Memory B cell (primary cell): ENCODE measurements around the gene DTNB.

Experiments used
- ATAC-seq: fragments of 150-1000 bp; cut with Tn5 transposase; 2 replicates; pipeline ENCODE4 v1.10.0; 2021; ENCODE audit warnings: low read depth, mild to moderate bottlenecking, moderate library complexity
- DNase-seq, 2 donors: peaks; one replicate each; pipeline ENCODE4 v3.0.0; 2022; ENCODE audit warnings: low spot score in 2 of 2
- H3K27ac Mint-ChIP-seq: one replicate; pipeline ENCODE4 v1.8.0; 2022; ENCODE audit warnings: mild to moderate bottlenecking, moderate library complexity, mixed read lengths
- H3K27me3 Mint-ChIP-seq: one replicate; pipeline ENCODE4 v1.8.0; 2022; ENCODE audit warnings: mixed read lengths
- H3K36me3 Mint-ChIP-seq: one replicate; pipeline ENCODE4 v1.8.0; 2022; ENCODE audit warnings: mild to moderate bottlenecking, mixed read lengths
- H3K4me1 Mint-ChIP-seq: one replicate; pipeline ENCODE4 v1.8.0; 2022; ENCODE audit warnings: mixed read lengths
- H3K4me3 Mint-ChIP-seq: one replicate; pipeline ENCODE4 v1.8.0; 2022; ENCODE audit warnings: mild to moderate bottlenecking, moderate library complexity, mixed read lengths
- H3K9me3 Mint-ChIP-seq: one replicate; pipeline ENCODE4 v1.8.0; 2022; ENCODE audit warnings: mixed read lengths

Gene DTNB

DNA sequence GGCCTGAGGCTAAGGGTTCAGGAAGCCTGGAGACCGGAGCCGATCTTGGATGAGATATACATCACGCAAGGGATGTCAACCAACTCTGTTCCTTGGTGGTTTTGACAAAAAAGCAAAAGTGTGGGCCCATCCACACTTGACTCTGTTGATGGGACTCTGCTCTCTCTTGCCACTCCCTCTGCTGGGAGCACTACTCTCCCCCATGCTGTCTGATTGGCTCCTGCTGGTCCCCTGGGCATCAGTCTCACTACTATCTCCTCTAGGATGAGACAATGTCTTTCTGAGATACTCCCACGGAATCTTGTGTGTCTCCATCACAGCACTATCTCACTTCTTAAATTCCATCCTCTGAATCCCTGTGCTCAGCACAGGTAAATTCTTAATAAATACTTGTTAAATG is 274.8 kb downstream of the DTNB start:
- peaks cover 45% of the 10 kb centered on the region for H3K4me1 Mint-ChIP-seq
- H3K36me3 Mint-ChIP-seq: no peaks in the 10 kb centered on the region
- H3K4me3 Mint-ChIP-seq: no peak overlapping the region
- H3K9me3 Mint-ChIP-seq: no peaks in the 10 kb centered on the region
- no peak overlapping the region for H3K27ac Mint-ChIP-seq
- ATAC-seq (no peak), DNase-seq (no peak)
- no peaks in the 10 kb centered on the region for H3K27me3 Mint-ChIP-seq

DNA sequence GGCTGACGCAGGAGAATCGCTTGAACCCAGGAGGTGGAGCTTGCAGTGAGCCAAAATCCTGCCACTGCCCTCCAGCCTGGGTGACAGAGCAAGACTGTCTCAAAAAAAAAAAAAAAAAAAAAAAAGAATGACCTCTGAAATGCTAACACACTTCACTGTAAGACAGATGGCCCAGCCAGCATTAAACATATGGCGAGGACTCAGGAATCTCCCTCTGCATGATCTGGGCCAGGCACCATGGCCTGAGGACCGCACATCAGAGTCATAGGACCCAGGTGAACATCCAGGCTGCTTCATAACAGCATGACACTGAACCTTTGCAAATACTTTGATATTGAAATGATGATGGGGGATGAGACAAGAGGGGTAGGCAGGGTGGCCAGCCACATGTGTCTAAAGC is 275.6 kb downstream of the DTNB start:
- no peak for DNase-seq
- H3K4me1 Mint-ChIP-seq: peaks cover 38% of the 10 kb centered on the region
- no peak for ATAC-seq
- H3K27me3 Mint-ChIP-seq: no peaks in the 10 kb centered on the region
- H3K36me3 Mint-ChIP-seq: no peaks in the 10 kb centered on the region
- H3K4me3 Mint-ChIP-seq: no peak overlapping the region
- H3K9me3 Mint-ChIP-seq: no peaks in the 10 kb centered on the region
- H3K27ac Mint-ChIP-seq: no peak overlapping the region

DNA sequence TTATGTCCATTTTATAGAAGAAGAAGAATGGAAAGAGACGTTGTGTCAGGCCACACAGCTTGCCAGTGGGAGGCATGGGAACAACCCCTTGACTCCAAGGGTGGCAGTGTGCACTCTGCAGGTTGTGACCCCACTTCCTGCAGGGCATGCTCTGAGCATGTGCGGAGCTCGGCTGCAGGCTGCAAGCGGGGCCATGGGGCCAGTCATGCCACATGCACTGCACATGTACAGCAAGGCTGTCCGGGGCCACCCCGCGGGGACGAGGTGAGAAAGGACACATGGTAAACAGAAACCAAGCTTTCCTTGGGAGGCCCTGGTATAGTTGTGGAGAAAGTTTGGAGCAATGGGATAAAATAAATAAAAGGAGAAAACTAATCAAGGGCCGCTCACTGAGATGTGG is 284.2 kb downstream of the DTNB start:
- peak overlapping the region; percentile 89 for H3K27ac Mint-ChIP-seq

DNA sequence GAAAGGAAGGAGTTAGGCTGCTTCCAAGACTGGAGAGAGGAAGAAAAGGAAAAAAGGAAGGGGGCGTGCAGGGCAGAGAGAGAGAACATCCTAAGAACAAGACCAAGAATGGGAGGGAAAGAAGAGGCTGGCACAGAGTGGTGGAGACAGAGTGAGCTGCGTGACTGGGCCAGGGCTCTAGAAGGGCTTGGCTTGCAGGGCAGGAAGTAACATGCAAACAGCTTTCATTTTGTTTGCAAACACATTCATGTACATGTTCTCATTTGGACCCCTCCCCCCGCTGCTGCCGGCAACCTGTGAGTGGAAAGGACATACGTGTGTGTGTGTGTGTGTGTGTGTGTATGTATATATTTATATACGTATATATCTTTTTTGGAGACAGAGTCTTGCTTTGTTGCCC is 284.9 kb downstream of the DTNB start:
- peaks cover 27% of the 10 kb centered on the region for H3K4me1 Mint-ChIP-seq
- no peaks in the 10 kb centered on the region for H3K27me3 Mint-ChIP-seq
- peak; percentile 96 for ATAC-seq
- no peak for DNase-seq
- H3K9me3 Mint-ChIP-seq: no peaks in the 10 kb centered on the region
- H3K36me3 Mint-ChIP-seq: peaks cover 14% of the 10 kb centered on the region
- H3K27ac Mint-ChIP-seq: peak overlapping the region; percentile 89
- peak overlapping the region; percentile 67 for H3K4me3 Mint-ChIP-seq

More for the DNA sequence above, 284.2 kb downstream of the DTNB start:
- Mint-ChIP-seq H3K27me3 (no peaks in the 10 kb centered on the region), H3K36me3 (peaks cover 14% of the 10 kb centered on the region), H3K4me3 (no peak overlapping the region), H3K4me1 (peaks cover 30% of the 10 kb centered on the region), H3K9me3 (no peaks in the 10 kb centered on the region)
- DNase-seq (no peak), ATAC-seq (no peak)

DNA sequence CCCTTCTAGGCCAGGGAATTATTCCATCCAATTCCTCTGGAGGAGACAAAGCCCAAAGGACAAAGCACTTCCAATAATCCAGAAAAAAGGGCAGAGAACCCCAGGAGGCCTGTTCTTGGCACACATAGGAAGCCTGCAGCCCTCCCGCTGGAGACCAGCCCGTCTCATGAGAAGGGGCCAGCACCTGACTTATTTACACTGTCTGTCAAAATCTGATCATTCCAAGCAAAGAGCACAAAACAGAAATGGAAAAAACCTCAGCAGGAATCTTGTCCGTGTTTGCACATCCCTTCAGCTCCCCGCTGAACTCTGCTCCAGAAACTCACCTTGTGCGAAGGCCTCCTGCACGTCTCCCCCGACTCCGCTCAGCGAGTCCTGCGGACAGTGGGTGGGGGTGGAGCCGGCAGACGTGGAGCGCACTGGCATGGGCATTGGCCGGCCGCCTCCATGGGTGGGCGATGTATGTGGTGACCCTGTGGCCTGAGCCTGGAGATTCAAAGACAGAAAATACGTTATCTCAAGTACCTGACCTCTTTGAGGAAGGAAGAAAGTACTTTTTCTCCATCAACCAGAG is 285.4 kb downstream of the DTNB start:
- H3K9me3 Mint-ChIP-seq: no peaks in the 10 kb centered on the region
- H3K27ac Mint-ChIP-seq: peak overlapping the region; percentile 89
- peak overlapping the region; percentile 67 for H3K4me3 Mint-ChIP-seq
- peaks cover 27% of the 10 kb centered on the region for H3K4me1 Mint-ChIP-seq
- no peak for DNase-seq
- no peaks in the 10 kb centered on the region for H3K27me3 Mint-ChIP-seq
- peak; percentile 27 for ATAC-seq
- peaks cover 14% of the 10 kb centered on the region for H3K36me3 Mint-ChIP-seq

DNA sequence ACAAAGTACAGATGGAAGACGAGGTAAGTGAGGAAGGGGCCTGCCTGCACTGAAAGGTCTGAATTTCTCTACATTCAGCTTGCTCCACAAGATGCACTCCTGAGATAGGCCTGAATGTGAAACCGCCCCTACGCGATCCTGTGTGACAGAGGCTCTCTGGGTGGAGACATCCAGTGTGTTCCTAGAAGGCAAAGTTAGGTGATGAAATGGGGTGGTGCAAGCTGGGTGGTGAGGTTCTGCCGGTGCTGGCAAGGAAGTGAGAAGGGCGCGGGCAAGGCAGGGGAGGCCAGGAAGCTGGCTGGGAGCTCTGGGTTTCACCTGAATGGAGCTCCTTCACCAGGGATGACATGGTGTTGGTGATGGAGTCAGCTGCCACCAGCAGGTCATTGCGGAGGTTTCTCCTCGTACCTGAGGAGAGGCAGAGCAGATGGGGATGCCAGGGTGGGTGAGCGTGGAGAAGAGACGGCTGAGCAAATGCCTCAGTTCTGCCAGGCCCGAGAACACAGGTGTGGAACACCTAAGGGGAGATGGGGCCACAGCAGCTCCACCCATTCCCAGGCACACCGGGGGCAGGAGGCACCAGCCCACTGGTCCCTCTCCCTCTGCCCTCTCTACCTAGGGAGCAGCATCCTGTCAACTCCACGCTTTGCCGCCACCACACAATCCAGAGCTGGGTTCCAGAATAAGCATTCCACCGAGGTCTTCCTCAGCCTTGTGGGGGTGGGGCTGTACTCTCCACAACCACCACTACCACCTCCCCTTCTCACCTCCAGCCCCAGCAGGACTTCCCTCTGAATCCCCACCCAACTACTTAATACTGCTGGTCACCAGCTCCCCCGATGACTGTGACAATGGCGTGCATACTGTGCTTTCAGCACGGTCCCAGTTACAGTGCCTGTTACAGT is 286.2 kb downstream of the DTNB start:
- H3K27me3 Mint-ChIP-seq: no peaks in the 10 kb centered on the region
- no peaks in the 10 kb centered on the region for H3K9me3 Mint-ChIP-seq
- H3K4me3 Mint-ChIP-seq: peak overlapping the region; percentile 67
- DNase-seq (no peak), ATAC-seq (no peak)
- peak overlapping the region; percentile 19 for H3K27ac Mint-ChIP-seq
- peaks cover 27% of the 10 kb centered on the region for H3K4me1 Mint-ChIP-seq
- peaks cover 14% of the 10 kb centered on the region for H3K36me3 Mint-ChIP-seq

DNA sequence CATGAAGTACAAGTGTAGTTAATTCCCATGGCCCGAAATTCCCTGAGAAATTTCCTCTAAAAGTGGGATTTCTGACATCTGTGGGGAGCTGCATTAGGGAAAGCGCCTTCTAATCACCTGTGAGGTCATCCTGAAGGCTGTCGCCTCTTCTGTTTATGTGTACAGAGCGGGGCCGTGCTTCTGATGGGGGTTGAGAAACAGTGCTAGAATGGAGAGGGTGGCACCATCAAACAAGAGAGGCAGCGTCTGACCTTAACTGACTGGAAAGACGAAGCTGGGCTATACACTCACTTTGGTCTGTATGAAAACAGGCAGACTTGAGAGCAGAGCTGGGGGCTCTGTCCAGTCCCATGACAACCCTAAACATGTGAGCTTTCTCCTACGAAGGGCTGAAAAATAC is 287.5 kb downstream of the DTNB start:
- Mint-ChIP-seq H3K27ac (peak overlapping the region; percentile 5), H3K4me1 (peaks cover 28% of the 10 kb centered on the region), H3K4me3 (no peak overlapping the region), H3K36me3 (peaks cover 14% of the 10 kb centered on the region), H3K9me3 (no peaks in the 10 kb centered on the region), H3K27me3 (no peaks in the 10 kb centered on the region)
- DNase-seq (no peak), ATAC-seq (no peak)

DNA sequence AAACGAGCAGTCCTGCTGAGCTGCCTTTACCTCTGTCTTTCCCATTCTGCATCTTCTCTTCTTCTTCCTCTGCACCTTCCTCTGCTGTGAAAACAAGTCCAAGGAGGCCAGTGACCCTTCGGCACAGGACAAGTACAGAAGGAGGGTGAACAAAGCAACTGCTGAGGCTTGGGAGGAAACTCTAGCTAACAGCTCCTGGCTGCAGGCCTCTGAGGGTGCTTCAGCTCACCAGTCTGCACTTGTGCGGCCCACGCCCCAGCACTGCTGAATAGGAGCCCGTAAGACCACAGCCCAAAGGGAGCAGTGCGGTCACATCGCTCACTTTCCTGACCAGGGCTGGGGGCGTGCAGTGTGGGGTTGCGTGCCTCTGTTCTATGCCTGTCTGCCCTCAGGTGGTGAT is 289.6 kb downstream of the DTNB start:
- Mint-ChIP-seq H3K27ac (no peak overlapping the region), H3K9me3 (no peaks in the 10 kb centered on the region), H3K4me1 (peaks cover 35% of the 10 kb centered on the region), H3K4me3 (no peak overlapping the region), H3K27me3 (no peaks in the 10 kb centered on the region), H3K36me3 (peaks cover 11% of the 10 kb centered on the region)
- DNase-seq (no peak), ATAC-seq (no peak)

DNA sequence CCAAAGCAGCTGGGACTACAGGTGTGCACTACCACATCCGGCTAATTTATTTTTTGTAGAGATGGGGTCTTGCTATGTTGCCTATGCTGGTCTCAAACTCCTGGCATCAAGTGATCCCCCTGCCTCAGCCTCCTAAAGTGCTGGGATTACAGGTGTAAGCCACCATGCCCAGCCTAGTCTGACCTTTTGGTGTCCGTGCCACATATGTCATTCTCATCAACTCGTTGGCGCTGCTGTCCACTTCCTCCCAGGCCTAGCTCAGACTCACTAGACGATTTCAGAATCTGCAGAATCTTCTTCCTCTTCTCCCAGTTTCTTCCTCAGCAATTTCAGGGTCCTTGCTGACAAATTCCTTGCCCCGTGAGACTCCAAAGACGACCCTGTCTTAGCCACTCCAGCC is 291.9 kb downstream of the DTNB start:
- Mint-ChIP-seq H3K27me3 (no peaks in the 10 kb centered on the region), H3K27ac (no peak overlapping the region), H3K9me3 (no peaks in the 10 kb centered on the region), H3K4me3 (no peak overlapping the region), H3K4me1 (peaks cover 29% of the 10 kb centered on the region), H3K36me3 (peaks cover 4% of the 10 kb centered on the region)
- ATAC-seq (no peak), DNase-seq (no peak)

DNA sequence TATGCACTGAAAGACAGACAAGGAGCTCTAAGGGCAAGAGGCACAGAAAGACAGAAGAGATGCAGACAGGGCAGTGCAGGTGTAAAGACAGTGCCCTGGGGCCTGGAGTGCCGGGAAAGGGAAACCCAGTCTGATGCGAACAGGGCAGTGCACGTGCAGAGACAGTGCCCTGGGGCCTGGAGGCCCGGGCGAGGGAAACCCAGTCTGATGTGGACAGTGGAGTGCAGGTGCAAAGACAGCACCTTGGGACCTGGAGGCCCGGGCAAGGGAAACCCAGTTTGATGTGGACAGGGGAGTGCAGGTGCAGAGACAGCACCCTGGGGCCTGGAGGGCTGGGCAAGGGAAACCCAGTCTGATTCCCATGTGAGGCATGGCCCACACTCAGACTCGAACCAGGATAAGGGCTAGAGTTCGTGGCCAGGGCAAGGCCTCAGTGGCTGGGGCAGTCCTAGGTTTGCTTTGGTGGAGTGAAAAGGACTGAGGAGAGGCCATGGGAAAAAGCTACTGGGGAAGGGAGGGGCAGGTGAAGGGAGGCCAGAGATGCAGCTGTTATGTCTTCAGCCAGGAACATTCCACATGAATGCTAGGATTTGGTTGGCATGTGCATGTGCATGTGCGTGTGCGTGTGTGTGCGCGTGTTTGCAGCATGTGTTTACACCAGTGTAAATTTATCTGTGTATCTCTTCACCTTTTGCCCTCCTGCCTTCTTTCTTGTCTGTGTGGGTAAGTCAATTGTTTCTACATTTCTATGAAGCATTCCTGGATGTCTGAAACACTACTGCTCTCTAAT is 292.6 kb downstream of the DTNB start:
- ATAC-seq: no peak
- DNase-seq: no peak
- H3K36me3 Mint-ChIP-seq: peaks cover 3% of the 10 kb centered on the region
- H3K27ac Mint-ChIP-seq: peak overlapping the region; percentile 14
- no peak overlapping the region for H3K4me3 Mint-ChIP-seq
- H3K4me1 Mint-ChIP-seq: peaks cover 32% of the 10 kb centered on the region
- no peaks in the 10 kb centered on the region for H3K9me3 Mint-ChIP-seq
- no peaks in the 10 kb centered on the region for H3K27me3 Mint-ChIP-seq

DNA sequence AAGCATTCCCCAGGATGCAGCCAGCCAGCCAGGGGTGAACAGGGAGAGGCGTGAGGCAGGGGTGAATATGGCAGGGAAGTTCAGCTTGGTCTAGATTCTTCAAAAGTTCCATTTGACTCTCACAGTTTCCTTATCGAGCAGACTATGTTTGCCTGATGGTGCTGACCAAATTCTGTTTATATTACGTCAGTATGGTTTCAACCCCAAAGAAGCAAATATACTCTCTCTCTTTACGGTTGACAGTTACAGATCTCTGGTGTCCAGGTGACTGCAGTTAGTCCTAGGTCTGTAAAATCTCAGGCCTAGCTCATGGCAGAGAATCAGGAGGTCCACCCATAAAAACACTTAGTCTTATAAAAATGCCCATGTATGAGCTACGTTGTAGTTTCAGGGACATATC is 293.4 kb downstream of the DTNB start:
- DNase-seq (no peak), ATAC-seq (no peak)
- Mint-ChIP-seq H3K4me3 (no peak overlapping the region), H3K9me3 (no peaks in the 10 kb centered on the region), H3K27ac (peak overlapping the region; percentile 14), H3K36me3 (peaks cover 3% of the 10 kb centered on the region), H3K4me1 (peaks cover 32% of the 10 kb centered on the region), H3K27me3 (no peaks in the 10 kb centered on the region)

DNA sequence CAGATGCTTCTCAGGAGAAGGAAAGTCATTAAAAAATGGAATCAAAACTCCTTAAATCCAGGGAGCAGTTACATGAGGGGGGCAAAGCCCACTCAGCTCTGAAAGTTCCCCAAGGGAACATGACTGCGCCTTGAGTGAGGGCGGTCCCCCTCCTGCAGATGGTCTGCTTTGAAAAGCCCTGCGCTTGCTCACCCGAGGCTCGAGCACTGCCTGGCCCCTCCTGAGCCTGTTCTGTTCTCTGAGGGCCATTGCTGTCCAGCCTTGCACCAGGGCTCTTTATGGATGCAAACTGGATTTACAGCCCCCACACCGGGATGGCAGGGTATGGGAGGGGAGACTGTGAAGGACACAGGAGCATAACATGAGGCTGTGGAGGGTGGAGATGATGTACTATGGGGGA is 293.8 kb downstream of the DTNB start:
- Mint-ChIP-seq H3K4me1 (peaks cover 32% of the 10 kb centered on the region), H3K4me3 (no peak overlapping the region), H3K27me3 (no peaks in the 10 kb centered on the region), H3K27ac (no peak overlapping the region), H3K9me3 (no peaks in the 10 kb centered on the region), H3K36me3 (peaks cover 3% of the 10 kb centered on the region)
- no peak for ATAC-seq
- DNase-seq: no peak

DNA sequence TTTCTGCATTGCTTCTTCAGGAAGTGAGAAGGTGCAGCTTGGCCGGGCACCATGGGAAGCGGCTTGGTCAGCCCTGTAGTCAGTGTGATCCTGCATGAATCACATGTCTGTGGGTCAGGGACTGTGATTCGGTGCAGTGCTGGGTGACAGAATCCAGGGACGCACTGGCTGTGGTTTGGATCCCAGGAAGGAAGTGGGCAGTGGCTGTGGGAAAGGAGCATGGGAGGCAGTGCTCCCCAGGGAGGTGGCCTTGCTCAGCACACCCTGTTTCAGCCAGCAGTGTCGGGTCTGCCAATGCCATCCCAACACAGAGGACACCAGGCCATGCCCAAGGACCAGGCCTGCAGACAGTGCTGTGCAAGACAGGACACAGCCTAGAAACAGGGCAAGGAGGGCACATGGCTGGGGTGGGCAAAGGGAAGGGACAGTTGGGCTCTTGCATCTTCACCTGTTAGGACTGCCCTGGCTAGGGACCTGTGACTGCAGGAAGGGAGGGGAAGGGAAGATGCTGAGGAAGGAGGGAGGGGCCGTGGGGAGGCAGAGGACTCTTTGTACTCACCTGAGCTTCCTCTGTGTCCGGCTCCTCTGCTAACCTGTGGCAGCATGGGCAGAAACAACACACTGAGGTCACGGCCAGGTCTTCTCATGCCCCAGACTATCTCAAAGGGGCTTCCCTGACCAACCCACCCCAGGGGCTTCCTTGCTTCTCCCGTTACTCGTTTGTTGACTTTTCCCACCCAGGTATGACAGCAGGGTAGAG is 294.5 kb downstream of the DTNB start:
- ATAC-seq: no peak
- peaks cover 3% of the 10 kb centered on the region for H3K36me3 Mint-ChIP-seq
- H3K9me3 Mint-ChIP-seq: no peaks in the 10 kb centered on the region
- no peak overlapping the region for H3K4me3 Mint-ChIP-seq
- DNase-seq: no peak
- peak overlapping the region; percentile 93 for H3K27ac Mint-ChIP-seq
- peaks cover 32% of the 10 kb centered on the region for H3K4me1 Mint-ChIP-seq
- H3K27me3 Mint-ChIP-seq: no peaks in the 10 kb centered on the region
